ENCODE results near the gene ASCL5. TPM values are rescaled to one million over a fixed set of nuclear protein-coding genes. Genes with fewer than 3 reads are reported as not detected.

The ASCL5 gene
- polyA plus RNA-seq, 1 donor (not counting 4 experiments of a cell fraction or from before 2014, with no cell fraction given): not detected

- FAIRE-seq: peak; percentile 81
- peak overlapping the region; percentile 91 for H3K4me2 ChIP-seq (ENCODE audit: control insufficient read depth, extremely low read depth, insufficient read depth, low read depth, low read length)
- H3K4me3 ChIP-seq (ENCODE audit: control insufficient read depth in 2 of 3, extremely low read depth in 1 of 3, insufficient read depth in 2 of 3, low read depth in 1 of 3, low read length in 3 of 3): peak overlapping the region; percentile 25 to 65 (median 61)
- no peaks in the 10 kb centered on the region for H4K20me1 ChIP-seq (ENCODE audit: control insufficient read depth, extremely low read depth, insufficient read depth, low read length)
- no peaks in the 10 kb centered on the region for H3K79me2 ChIP-seq (ENCODE audit: control insufficient read depth, insufficient read depth, low read length)
- no peak overlapping the region for H3K27ac ChIP-seq (ENCODE audit: control insufficient read depth, insufficient read depth, low read length)
- H3K9me3 ChIP-seq (ENCODE audit: control insufficient read depth, low read depth, low read length): no peaks in the 10 kb centered on the region
- peak overlapping the region; percentile 69 for H2AFZ ChIP-seq (ENCODE audit: control insufficient read depth, low read length)
- dilution Hi-C loops (cut with MboI; ENCODE audit: extremely low pct_ligation_motif_present, low sequenced_read_pairs): no loop called here
- peak overlapping the region; percentile 53 for H3K9ac ChIP-seq (ENCODE audit: control insufficient read depth, extremely low read depth, insufficient read depth, low read length)
- H3K4me1 ChIP-seq (ENCODE audit: control insufficient read depth, extremely low read depth, insufficient read depth, low read length): peaks cover 23% of the 10 kb centered on the region
- no peaks in the 10 kb centered on the region for H3K9me1 ChIP-seq (ENCODE audit: control insufficient read depth, extremely low read depth, insufficient read depth, low read length)
- peaks cover 4% of the 10 kb centered on the region for H3K27me3 ChIP-seq (ENCODE audit: control insufficient read depth, extremely low read depth, insufficient read depth, low read length)
- TF ChIP-seq CTCF (optimal IDR thresholded peaks at IDR 0.05 in 1 of 3, IDR thresholded peaks at IDR 0.05 in 1 of 3, conservative IDR thresholded peaks at IDR 0.05 in 1 of 3; ENCODE audit: extremely low read depth in 1 of 3, insufficient read depth in 2 of 3, low read length in 3 of 3): peak in 1 of 3 experiments; percentile 4
- no peak for TF ChIP-seq EZH2 (IDR thresholded peaks at IDR 0.05; ENCODE audit: low read length)
- peak; percentile 59 for DNase-seq (ENCODE audit: low read depth, low spot score)
- no peaks in the 10 kb centered on the region for H3K36me3 ChIP-seq (ENCODE audit: control insufficient read depth in 2 of 2, extremely low read depth in 1 of 2, insufficient read depth in 2 of 2, low read length in 2 of 2)
These were observed 43.6 kb upstream of the ASCL5 start for GRCh38 chr1:201170533-201171062.

- Histone ChIP-seq H3K4me1 (ENCODE audit: control insufficient read depth, extremely low read depth, insufficient read depth, low read length) (peaks cover 23% of the 10 kb centered on the region), H3K4me3 (ENCODE audit: control insufficient read depth in 2 of 3, extremely low read depth in 1 of 3, insufficient read depth in 2 of 3, low read depth in 1 of 3, low read length in 3 of 3) (peak overlapping the region in 2 of 3 experiments; percentile 45 to 61), H2AFZ (ENCODE audit: control insufficient read depth, low read length) (peak overlapping the region; percentile 15), H3K4me2 (ENCODE audit: control insufficient read depth, extremely low read depth, insufficient read depth, low read depth, low read length) (peak overlapping the region; percentile 91), H3K9me3 (ENCODE audit: control insufficient read depth, low read depth, low read length) (no peaks in the 10 kb centered on the region), H3K9ac (ENCODE audit: control insufficient read depth, extremely low read depth, insufficient read depth, low read length) (no peak overlapping the region), H3K27me3 (ENCODE audit: control insufficient read depth, extremely low read depth, insufficient read depth, low read length) (peaks cover 3% of the 10 kb centered on the region), H3K27ac (ENCODE audit: control insufficient read depth, insufficient read depth, low read length) (no peak overlapping the region), H3K36me3 (ENCODE audit: control insufficient read depth in 2 of 2, extremely low read depth in 1 of 2, insufficient read depth in 2 of 2, low read length in 2 of 2) (no peaks in the 10 kb centered on the region), H3K79me2 (ENCODE audit: control insufficient read depth, insufficient read depth, low read length) (no peaks in the 10 kb centered on the region), H3K9me1 (ENCODE audit: control insufficient read depth, extremely low read depth, insufficient read depth, low read length) (no peaks in the 10 kb centered on the region), H4K20me1 (ENCODE audit: control insufficient read depth, extremely low read depth, insufficient read depth, low read length) (no peaks in the 10 kb centered on the region)
- dilution Hi-C loops (cut with MboI; ENCODE audit: extremely low pct_ligation_motif_present, low sequenced_read_pairs): no loop called here
- FAIRE-seq: no peak
- DNase-seq (ENCODE audit: low read depth, low spot score): no peak
- no peak for TF ChIP-seq EZH2 (IDR thresholded peaks at IDR 0.05; ENCODE audit: low read length)
- no peak for TF ChIP-seq CTCF (optimal IDR thresholded peaks at IDR 0.05 in 1 of 3, IDR thresholded peaks at IDR 0.05 in 1 of 3, conservative IDR thresholded peaks at IDR 0.05 in 1 of 3; ENCODE audit: extremely low read depth in 1 of 3, insufficient read depth in 2 of 3, low read length in 3 of 3)
These were observed 43.1 kb upstream of the ASCL5 start for GRCh38 chr1:201169971-201170532.
